HepG2 (cell line): ENCODE data around the gene CAPZB. TPM values are rescaled to one million over a fixed set of nuclear protein-coding genes. Genes with fewer than 3 reads are reported as not detected.

Source experiments
- GZF1 ChIP-seq: sonication (generic); formaldehyde crosslinking; IDR thresholded peaks from 2 replicates; pipeline ENCODE4 v1.5.1; 2020; ENCODE audit warnings: mild to moderate bottlenecking, missing genetic modification reagents
- KIAA2018 ChIP-seq: sonication (generic); formaldehyde crosslinking; IDR thresholded peaks from 2 replicates; pipeline ENCODE4 v1.5.0; 2020; ENCODE audit warnings: mild to moderate bottlenecking, missing genetic modification reagents, borderline replicate concordance
- NFKB2 ChIP-seq: sonication (generic); formaldehyde crosslinking; IDR thresholded peaks from 2 replicates; pipeline ENCODE4 v1.4.0; 2020; ENCODE audit warnings: missing genetic modification reagents, borderline replicate concordance
- PHF8 ChIP-seq: sonication (generic); formaldehyde crosslinking; IDR thresholded peaks from 2 replicates; pipeline ENCODE4 v1.5.0; 2020; ENCODE audit warnings: missing genetic modification reagents
- POLR2G ChIP-seq: fragments of 200-400 bp; formaldehyde crosslinking; IDR thresholded peaks from 2 replicates; pipeline ENCODE4 v1.6.1; 2018; ENCODE audit warnings: mild to moderate bottlenecking, low read depth, low read length, moderate library complexity
- SATB2 ChIP-seq: sonication (generic); formaldehyde crosslinking; IDR thresholded peaks from 2 replicates; pipeline ENCODE4 v1.5.0; 2020; ENCODE audit warnings: missing genetic modification reagents
- ZBTB25 ChIP-seq: IDR thresholded peaks from 2 replicates; pipeline ENCODE4 v1.6.1; 2018; ENCODE audit warnings: missing genetic modification reagents
- ZBTB37 ChIP-seq: sonication (generic); formaldehyde crosslinking; IDR thresholded peaks from 2 replicates; pipeline ENCODE4 v1.4.0; 2020; ENCODE audit warnings: mild to moderate bottlenecking, missing genetic modification reagents
- ZNF280B ChIP-seq: sonication (generic); formaldehyde crosslinking; IDR thresholded peaks from 2 replicates; pipeline ENCODE4 v1.5.0; 2020; ENCODE audit warnings: missing genetic modification reagents, mild to moderate bottlenecking, borderline replicate concordance
- ZNF354B ChIP-seq: sonication (generic); formaldehyde crosslinking; IDR thresholded peaks from 2 replicates; pipeline ENCODE4 v1.8.0; 2022; ENCODE audit warnings: mild to moderate bottlenecking, missing genetic modification reagents
- ZNF414 ChIP-seq: sonication (generic); formaldehyde crosslinking; IDR thresholded peaks from 2 replicates; pipeline ENCODE4 v1.5.0; 2020; ENCODE audit warnings: missing genetic modification reagents
- ZNF740 ChIP-seq: sonication (generic); formaldehyde crosslinking; IDR thresholded peaks from 2 replicates; pipeline ENCODE4 v1.4.0; 2020; ENCODE audit warnings: missing genetic modification reagents
- polyA plus RNA-seq, 8 experiments: library from polyadenylated mRNA; depleted of rRNA in 3 of 8; stranded (reverse) in 7 of 8; unstranded in 1 of 8; fragments of >200 nt; fragmentation: Illumina TruSeq in 4 of 8; extraction: Trizol in 4 of 8; gene quantifications; 2 replicates each; pipeline versions ENCODE4 v1.2.1 to v1.2.3, GENCODE V29; 2011 to 2016; ENCODE audit warnings: low read depth in 4 of 8, missing spikeins in 1 of 8, mixed read lengths in 1 of 8; ENCODE audit not compliant: insufficient read depth in 1 of 8
- total RNA-seq, 5 experiments: library from RNA; depleted of rRNA; stranded (reverse); fragments of >200 nt; fragmentation: Illumina TruSeq; extraction: Trizol; gene quantifications; 2 replicates each; pipeline ENCODE4 v1.2.3, GENCODE V29; 2016; ENCODE audit warnings: low read depth in 1 of 5

The CAPZB gene
- total and polyA plus RNA-seq, 2 of the 13 experiments (the other 11 are each of a cell fraction or from before 2014, with no cell fraction given), result 58.9 to 76.9 TPM

- TF ChIP-seq POLR2G (peak; percentile 43), ZNF280B (CRISPR knock-in tag) (peak; percentile 20; the same call in 1 of the 2 replicates), ZBTB25 (CRISPR knock-in tag) (no peak), ZBTB37 (0 out of 2 replicates have a peak, but pooled peaks have one; percentile 28), NFKB2 (peak; percentile 40; the same call in 1 of the 2 replicates), ZNF414 (CRISPR knock-in tag) (0 out of 2 replicates have a peak, but pooled peaks have one; percentile 42), SATB2 (CRISPR knock-in tag) (no peak), PHF8 (CRISPR knock-in tag) (peak; percentile 76), KIAA2018 (CRISPR knock-in tag) (no peak), ZNF740 (peak; percentile 33; the same call in 1 of the 2 replicates), ZNF354B (CRISPR knock-in tag) (peak; percentile 54; the same call in 1 of the 2 replicates), GZF1 (CRISPR knock-in tag) (no peak)
Measured at GRCh38 chr1:19484798-19485361, 459 bp downstream of the CAPZB start (continued).
